ENCODE measurements around the gene TMPRSS3.

Gene TMPRSS3

DNA sequence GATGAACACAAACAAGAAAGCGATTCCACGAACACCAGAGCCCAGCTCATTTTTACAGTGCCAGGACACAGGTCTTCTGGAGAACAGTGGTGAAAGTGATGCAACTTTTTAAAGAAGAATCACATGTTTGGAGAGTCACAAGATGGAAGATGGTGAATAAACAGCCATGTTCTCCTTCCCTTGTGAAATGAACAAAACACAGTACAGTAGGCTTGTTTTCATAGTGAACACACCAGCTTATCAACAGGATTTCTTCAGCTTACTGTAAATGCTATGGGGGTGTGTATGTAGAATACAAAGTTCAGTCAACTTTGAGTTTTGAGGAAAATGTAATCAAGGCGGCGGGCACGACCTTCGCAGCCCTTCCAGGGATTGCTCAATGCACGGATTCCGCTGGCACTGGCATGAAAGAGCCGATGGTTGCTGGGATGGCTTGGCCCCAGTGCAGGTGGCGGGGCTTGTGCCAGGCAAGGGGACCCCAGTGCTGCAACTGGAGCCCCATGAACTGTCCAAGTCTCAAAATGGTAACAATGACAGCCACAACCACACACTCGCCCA is 9.7 kb downstream of the TMPRSS3 start:
- no peak for DNase-seq

DNA sequence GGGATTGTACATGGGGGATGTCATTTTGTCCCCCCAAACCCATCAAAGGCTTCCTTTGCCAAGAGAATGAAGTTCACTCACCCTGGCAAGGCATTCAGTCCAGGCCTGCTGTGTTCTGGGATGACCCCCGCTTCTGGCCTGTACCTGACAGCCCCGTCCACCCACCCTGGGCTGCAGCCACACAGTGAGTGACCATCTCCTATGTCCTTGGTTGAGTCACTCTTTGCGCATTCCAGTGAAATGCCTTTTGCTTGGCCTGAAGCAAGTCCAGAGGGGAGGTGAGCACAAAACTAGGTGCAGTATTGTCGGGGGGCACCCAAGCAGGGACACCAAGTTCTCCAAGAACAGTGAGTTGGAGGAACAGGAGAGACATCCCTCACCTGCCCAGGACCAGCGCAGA is 10.2 kb downstream of the TMPRSS3 start:
- no peak for DNase-seq

DNA sequence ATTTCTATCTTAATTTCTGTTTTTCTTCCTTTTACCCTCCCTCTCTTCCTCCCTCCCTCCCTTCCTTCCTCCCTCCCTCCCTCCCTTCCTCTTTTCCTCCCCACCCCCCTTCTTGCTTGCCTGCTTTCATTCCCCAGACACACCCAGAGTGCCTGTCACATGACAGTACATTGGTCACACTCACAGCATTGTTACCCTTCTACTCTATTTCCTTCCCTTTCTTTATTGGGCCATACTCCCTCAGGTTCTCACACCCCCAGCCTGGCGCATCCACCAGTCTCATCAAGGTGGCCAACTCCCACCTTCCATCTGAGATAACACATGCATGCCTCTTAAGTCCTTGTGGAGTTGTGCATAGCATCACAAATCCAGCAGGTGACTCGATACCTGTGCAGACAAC is 10.9 kb downstream of the TMPRSS3 start:
- no peak for DNase-seq

DNA sequence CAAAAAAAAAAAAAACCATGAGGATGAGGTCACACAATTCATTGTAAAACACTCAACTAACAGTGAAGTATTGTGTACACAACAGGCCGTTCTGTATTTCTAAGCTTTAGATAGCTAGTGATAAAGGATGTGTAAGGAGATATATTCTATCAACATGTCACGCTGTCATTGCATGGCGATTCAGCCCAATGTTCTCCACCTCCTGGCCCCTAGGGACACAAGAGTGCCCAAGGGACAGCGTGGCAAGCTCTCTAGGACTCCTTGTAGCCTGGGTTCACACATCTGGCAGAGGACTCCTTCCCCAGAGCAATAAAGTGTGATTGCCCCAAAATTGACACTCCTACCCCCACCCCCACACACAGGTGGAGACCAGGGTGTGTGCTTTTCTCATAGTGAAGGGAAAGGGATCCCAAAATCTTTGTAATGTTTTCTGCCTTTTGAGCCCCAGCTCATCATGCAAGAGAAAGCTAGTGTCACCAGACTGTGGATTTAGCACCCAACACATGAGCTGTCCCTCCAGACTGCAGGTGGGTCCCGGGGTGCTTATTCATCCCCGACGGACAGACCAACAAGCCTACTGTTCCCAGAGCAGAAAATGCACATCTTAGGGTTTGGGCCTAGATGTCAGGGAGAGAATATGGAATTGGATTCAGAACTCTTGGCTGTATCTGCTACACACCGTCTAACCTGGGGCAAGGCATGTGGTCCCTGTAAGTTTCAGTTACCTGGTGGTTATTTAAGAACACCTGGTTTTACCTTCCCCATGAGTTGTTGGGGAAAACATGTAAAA is 11.5 kb downstream of the TMPRSS3 start:
- no peak for DNase-seq

DNA sequence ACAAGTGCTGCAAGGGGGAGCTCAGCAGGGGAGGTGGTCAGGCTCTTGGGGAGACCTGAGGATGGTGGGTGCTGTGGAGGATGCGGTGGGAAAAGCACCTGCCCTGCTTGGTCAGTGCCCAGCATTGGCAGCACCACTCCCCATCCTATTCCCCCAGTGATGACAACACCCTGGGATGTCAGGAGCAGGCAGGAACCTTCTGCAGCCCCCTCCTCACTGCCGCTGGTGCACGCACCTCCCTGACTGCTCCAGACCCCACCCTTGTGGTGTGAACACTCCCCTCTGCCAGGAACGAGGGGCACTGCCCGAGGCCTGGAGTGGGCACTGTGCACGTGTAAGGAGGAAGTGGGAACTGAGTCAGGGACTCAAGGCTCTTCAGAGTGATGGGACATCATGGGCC is 12.5 kb downstream of the TMPRSS3 start:
- no peak for DNase-seq

DNA sequence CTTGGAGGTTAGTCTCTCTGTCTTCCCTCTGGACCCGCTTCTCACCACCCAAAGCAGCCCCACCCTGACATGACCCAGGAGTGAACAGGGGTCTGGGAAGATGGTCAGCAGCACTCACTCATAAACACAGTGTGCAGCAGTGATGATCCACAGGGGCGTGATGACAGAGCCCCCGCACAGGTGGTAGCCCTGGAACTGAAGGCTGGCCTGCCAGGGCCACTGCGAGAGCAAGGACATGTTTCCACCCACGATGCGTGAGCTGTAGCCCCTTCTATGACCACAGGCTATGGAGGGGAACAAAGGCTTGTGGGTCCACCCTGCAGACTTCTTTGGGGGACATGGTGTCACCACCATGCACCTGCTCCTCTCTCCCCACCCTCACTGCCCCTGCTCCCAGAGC is 12.9 kb downstream of the TMPRSS3 start:
- no peak for DNase-seq

DNA sequence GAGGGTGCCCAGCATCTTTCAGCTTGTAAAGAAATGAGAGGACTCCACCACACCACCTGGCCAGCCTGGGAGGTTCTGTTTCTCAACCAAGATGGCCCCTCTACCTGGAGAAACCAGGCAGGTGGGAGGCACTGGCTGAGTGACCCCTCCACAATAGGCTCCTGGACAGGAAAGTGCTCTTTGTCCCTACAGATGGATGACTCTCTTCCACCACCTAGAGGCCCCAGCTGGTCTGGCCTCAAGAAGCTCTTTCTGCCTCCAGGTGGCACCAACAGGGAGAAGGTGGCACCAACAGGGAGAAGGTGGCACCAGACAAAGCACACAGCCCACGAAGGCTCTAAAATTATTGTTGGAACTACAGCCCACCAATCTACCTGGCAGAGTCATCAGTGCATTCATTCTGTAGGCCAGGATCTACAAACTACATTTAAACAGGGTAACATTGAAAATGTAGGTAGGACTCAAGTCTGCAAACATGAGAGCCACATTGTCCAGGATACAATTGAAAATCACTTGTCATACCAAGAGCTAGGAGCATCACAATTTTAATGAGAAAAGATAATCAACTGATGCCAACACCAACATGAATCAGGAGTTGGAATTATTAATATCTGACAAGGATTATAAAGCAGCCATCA is 14.4 kb downstream of the TMPRSS3 start:
- peak; percentile 56 to 80 for DNase-seq

DNA sequence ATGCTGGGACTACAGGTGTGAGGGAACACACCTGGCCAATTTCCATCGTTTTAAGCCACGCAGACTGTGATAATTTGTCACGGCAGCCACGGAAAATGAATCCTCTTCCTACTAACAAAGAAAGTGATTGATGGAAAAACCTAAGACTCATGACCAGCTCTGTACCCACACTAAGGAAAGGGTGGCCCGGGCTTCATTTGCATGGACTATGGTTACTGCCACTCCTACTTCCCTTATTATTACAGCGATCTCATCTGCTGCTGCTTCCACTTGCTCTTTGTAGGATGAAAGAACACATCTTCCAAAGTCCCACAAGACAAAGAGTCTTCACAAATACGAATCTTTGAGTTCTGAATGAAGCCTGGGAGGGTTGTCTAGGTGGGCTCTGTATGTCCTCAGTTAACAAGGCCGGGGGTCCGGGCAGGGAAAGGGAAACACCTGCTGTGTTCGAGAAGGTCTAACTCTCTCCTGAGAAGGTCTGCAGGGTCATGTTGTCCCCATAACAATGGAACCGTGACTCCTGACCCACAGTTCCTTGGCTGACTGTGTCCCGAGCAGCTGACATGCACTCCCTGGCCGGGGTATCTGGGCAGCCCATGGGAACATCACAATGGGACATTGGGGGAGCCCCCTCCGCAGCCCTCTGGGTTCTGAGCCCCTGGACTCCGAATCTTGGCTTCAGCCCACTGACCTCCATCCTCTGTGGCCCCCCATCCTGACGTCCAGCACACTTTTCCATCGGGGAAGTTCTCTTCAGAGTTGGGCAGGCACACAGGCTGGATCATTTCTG is 16.2 kb downstream of the TMPRSS3 start:
- no peak for DNase-seq

DNA sequence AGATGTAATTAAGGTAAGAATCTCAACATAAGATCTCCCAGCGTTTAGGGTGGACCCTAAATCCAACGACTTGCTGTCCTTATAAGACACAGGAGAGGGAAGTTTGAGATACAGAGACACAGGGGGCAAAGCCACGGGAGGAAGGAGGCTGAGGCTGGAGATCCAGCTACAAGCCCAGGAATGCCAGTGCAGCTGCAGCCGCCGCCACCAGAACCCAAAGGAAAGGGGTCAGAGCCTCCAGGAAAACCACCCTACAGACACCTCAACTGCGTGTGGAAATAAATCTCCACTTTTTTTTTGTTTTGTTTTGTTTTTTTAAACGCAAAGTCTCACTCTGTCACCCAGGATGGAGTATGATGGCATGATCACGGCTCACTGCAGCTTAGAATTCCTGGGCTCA is 17.4 kb downstream of the TMPRSS3 start:
- DNase-seq: no peak

DNA sequence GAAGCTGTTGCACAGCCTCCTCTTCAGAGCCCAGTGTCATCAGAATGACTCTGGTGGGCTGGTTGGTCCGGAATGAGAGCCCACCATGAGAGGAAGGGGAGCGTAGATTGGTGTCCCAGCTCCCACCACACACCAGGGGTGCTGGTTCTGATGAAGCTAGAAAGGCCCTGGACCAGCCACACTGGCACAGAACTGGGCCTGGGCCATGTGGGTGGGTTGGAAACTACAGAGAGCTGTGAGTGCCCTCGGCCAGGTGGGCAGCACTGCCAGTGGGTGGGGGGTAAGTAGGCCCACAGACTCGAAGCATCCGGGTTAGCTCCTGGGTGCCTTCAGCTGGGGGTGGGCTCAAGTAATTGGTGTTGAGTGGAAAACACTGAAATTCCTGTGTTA is 17.9 kb downstream of the TMPRSS3 start:
- no peak for DNase-seq

DNA sequence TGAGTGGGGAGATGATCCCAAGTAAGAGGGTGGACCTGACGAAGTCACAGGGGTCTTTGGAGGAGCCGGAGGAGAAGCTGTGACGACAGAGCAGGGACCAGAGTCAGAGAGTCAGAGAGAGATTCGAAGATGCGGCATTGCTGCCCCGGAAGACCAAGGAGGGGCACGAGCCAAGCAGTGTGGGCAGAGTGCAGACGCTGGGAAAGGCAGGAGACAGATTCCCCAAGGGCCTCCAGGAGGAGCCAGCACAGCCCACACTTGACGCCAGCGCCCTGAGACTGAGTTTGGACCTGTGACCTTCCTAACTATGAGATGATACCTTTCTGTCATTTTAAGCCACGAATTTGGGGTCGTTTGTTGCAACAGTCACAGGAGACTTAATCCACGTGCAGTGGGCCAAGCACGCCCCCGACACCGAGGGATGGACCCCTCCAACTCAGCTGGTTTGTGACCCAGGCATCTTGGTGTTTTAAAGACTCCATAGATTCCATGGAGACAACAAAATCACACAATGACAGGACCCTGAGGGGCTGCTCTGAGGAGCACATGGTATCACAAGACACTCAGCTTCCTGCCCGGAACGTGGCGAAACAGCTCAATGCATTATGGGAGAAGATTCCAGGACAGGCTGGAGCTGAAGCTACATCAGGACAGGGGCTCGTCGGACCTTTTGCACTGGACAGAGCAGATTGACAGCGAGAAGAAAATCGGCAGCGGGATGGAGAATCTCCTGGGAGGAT is 18.5 kb downstream of the TMPRSS3 start:
- no peak for DNase-seq

DNA sequence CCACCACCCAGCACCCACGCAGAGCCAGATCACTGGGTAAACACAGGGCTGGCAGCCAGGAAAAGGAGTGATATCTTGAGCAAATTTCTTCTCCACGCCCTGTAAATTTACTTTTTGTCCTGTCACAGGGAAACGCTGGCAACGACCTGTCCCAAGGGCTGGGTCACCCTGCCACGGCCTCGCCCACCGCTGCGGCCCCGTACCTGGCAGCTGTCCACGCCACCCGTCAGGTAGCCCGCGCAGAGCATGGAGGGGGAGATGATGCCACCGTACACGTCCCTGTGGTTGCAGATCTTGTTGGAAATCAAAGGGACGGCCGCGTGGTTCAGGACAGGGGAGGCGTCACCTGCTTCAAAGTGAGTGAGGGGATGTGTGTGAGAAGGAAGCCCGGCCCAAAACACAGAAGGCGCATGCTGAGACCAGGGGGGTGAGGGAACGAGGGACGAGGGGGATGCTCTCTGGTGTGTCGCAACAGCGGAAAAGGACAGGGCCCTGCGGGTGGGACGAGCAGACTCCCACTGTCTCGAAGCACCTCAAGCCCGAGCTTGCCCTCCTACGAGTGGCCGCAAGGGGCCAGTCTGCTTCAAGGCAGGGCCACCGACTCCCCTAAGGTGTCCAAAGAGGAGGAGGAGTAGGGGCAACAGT is 19.4 kb downstream of the TMPRSS3 start:
- DNase-seq: no peak

DNA sequence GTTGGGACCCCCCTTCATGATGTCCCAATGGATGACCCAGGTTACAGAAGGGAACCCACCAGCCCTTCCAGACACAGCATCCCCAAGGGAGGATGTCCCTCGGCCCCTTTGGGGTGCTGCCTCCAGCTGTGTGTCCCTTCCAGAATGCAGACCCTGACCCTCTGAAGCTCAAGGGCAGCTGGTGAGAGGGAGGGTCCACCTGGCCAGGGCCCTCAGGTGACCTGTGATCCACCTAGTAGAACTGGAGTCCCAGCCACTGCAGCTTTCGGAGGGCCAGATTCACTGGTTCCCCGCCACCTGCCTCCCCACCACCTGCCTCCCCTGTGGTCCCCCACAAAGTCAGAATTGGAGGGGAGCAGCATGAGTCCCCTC is 19.9 kb downstream of the TMPRSS3 start:
- no peak for DNase-seq

DNA sequence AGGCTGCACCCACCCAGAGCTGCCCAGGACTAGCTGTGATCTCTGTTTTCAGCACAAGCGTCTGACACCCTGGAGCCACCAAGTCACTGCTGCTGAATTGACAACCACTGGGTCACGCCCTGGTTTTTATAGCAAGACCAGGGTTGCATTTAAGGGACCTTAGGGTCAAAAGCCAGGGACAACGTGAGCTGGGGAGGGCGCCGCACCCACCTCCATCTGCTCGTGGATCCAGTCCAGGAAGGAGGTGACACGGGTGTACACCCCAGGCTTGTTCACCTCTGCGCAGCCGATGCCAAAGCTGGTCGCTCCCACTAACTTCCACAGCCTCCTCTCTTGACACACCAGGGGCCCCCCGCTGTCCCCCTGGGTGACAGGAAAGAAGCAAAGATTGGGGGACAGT is 20.3 kb downstream of the TMPRSS3 start:
- DNase-seq: no peak

DNA sequence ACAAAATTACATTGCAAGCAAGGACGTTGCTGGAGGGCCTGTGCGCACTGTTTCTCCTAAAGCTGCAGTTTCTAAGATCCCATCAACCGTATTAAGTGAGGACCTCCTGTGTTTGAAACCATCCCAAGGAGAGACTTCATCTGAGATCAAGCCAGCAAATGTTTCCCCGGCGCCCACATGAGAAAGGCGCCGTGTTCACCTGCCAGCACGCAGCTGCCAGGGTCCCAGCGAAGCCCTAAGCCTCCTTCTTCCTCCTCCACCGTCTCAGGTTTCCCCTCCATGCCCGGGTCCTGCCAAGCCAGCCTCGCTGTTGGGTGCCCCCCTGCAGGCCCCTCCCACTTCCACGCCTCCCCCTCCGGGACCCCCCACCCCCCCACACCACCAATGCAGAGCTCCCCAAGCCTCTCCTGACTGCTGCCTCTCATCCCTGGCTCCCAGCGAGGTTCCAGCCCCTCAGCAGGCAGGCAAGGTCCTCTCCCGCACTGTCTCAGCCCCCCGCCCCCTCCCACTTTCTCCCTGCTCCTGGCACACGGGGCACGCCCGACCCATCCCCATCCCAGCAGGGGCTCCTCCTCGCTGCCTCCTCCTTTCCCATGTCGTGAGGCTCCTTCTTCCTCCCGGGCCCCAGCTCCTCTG is 20.9 kb downstream of the TMPRSS3 start:
- DNase-seq: peak; percentile 41 to 73

DNA sequence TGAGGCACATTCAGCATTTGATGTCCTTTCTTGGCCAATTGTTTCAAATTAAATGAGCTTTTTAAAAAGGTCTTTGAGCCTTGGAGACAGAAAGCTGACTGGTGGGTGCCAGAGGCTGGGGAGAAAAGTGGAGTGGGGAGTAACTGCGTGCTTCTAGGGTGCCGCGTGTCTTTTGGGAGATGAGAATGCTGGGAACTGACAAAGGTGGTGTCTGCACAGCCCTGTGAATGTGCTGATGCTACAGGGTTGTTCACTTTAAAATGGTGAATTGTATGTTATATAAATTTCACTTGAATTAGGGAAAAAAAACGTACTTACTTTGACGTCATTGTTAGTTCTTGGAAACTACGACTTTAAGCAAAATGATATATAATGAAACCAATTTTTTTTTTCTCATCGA is 21.4 kb downstream of the TMPRSS3 start:
- no peak for DNase-seq

DNA sequence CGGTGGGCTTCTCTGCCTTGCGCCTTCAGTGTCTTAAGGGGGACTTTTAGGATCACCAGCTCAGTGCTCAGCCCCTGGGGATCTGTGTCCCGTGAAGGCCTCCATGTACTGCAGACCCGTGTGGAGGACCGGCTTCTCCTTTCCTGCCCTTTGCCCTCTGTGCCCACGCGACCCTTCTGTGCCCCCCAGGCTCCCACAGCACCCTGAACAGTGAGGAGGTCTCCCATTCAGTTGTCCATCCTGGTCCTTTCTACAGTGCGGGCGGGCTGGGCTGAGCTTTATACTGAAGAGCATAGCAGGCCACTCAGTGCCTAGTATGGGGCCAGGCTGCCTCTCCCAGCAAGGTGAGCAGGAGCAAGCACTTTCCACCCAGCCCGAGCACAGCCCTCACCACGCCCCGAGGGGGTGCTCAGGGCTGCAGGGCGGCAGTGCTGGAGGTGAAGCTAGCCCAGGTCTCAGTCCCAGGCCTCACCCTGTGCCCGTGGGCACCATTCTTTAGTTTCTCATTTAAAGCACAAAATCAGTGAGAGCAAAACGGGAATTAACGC is 21.9 kb downstream of the TMPRSS3 start:
- no peak for DNase-seq

DNA sequence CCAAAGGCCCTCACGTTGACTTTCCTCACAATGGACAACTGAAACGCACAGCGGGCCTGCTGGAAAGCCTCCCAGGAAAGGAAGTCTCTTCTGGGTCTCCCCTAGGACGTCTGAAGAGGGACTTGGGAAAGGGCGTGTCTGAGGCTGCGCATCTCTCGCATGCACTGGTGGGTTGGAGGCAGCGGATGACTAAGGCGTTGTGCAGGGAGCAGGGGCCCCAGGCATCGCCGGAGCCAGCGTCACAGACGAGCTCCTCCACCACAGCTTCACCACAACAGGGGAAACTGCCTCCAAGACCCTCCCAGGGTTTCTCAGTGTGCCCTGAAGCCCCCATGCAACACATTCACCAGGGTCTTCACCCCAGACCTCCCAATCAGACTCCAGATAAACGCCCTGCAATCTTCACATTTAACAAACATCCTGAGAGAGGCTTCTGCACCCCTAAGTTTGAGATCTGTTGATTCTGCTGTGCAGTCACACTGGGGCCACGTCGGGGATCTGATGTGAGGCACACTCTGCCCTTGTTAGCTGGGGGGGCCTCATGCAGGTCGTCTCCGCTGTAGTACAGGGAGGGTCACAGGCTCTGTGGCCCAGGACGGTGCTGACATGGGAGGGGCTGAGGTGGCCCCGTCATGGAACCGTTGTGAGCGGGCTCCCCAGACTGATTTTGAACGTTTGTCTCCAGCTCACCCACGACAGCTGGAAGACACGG is 22.5 kb downstream of the TMPRSS3 start:
- DNase-seq: no peak

DNA sequence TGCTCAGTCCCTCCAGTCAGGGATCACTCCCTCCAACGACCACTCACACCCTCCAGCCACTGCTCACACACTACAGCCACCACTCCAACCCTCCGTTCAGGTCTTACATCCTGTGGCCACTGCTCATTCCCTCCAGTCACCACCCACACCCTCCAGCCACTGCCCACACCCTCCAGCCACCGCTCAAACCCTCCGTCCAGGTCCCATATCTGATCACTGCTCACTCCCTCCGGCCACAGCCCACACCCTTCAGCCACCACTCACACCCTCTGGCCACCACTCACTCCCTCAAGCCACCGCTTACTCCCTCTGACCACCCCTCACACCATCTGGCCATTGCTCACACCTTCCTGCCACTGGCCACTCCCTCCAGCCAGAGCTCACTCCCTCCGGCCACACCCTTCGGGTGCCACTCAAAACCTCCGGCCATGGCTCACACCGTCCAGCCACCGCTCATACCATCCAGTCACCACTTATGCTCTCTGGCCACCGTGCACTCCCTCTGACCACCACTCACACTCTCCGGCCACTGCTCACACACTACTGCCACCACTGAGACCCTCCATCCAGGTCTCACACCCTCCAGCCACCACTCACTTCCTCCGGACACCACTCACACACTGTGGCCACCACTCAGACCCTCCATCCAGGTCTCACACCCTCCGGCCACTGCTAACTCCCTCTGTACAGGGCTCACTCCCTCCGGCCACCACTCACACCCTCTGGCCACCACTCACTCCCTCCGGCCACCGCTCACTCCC is 24.8 kb downstream of the TMPRSS3 start:
- no peak for DNase-seq

DNA sequence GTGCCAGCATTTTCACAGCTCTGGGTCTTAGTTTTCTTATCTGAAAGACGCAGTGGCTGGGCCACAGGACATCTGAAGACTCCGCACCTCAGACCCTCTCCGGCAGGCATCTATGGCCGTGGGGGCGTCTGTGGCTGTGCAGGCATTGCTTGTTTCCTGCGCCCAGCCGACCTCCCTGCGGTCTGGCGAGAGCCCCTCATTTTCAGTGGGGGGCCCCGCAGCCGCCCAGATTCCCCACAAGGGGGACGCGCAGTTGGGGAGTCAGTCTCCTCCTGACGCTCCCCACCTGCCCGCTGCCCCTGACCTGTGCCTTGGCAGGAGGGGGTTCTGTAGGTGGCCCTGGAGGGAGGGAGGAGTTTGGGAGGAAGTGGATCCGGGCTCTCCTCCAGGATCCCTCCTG is 26.0 kb downstream of the TMPRSS3 start:
- no peak for DNase-seq

All from NCI-H524 (cell line).